GM12878 (cell line): Measurements from ENCODE around the gene ABCB8. TPM values are rescaled to one million over a fixed set of nuclear protein-coding genes. Genes with fewer than 3 reads are reported as not detected.

Experiments
- BRCA1 ChIP-seq: IDR thresholded peaks from 2 replicates; pipeline ENCODE4 v1.6.1; 2011; ENCODE audit warnings: low read depth, low read length, improper control_type of control experiment
- EGR1 ChIP-seq, 2 experiments: IDR thresholded peaks; 1 replicate in 1 of 2; 2 replicates in 1 of 2; pipeline ENCODE4 v1.6.1; 2011 to 2012; ENCODE audit warnings: low read depth in 2 of 2, low read length in 2 of 2, borderline replicate concordance in 1 of 2, mild to moderate bottlenecking in 1 of 2, moderate library complexity in 1 of 2
- FOXM1 ChIP-seq: IDR thresholded peaks from 2 replicates; pipeline ENCODE4 v1.6.1; 2012; ENCODE audit warnings: low read depth, mild to moderate bottlenecking, inconsistent platforms, low read length, moderate library complexity
- IRF4 ChIP-seq: IDR thresholded peaks from 2 replicates; pipeline ENCODE4 v1.6.1; 2011; ENCODE audit warnings: low read depth, low read length
- NFYB ChIP-seq: IDR thresholded peaks from 2 replicates; pipeline ENCODE4 v1.6.1; 2011; ENCODE audit warnings: low read depth, mild to moderate bottlenecking, low read length, improper control_type of control experiment, moderate library complexity; ENCODE audit not compliant: insufficient read depth
- PAX5 ChIP-seq: IDR thresholded peaks from 2 replicates; pipeline ENCODE4 v1.6.1; 2011; ENCODE audit warnings: low read depth, low read length, borderline replicate concordance
- SP1 ChIP-seq: IDR thresholded peaks from one replicate; pipeline ENCODE4 v1.6.1; 2011; ENCODE audit warnings: low read depth, low read length
- TBL1XR1 ChIP-seq: IDR thresholded peaks from 2 replicates; pipeline ENCODE4 v1.6.1; 2012; ENCODE audit warnings: low read depth, low read length, improper control_type of control experiment
- ZNF384 ChIP-seq: IDR thresholded peaks from 2 replicates; pipeline ENCODE4 v1.6.1; 2012; ENCODE audit warnings: low read depth, mild to moderate bottlenecking, low read length, improper control_type of control experiment, borderline replicate concordance
- polyA plus RNA-seq, 11 experiments: library from polyadenylated mRNA; depleted of rRNA in 4 of 11; unstranded in 6 of 11; stranded (reverse) in 5 of 11; fragments of >200 nt; fragmentation: Nextera tagmentation in 4 of 11; fragmentation: Illumina TruSeq in 1 of 11; extraction: Ambion mirVana in 4 of 11; extraction: Trizol in 1 of 11; gene quantifications; 1 replicate in 1 of 11; 2 replicates in 10 of 11; pipeline versions ENCODE4 v1.2.1 to v1.2.3, GENCODE V29; 2011 to 2016; ENCODE audit warnings: inconsistent platforms in 2 of 11, missing spikeins in 2 of 11, low read depth in 1 of 11
- total RNA-seq, 4 experiments: library from RNA; depleted of rRNA in 3 of 4; stranded (reverse); fragments of >200 nt in 3 of 4; fragmentation: Illumina TruSeq in 1 of 4; extraction: Trizol in 1 of 4; gene quantifications; 2 replicates each; pipeline versions ENCODE4 v1.2.1 to v1.2.3, GENCODE V29; 2013 to 2021
- TF ChIP-seq, protein P1 (sequence below): IDR thresholded peaks from 2 replicates; pipeline ENCODE4 v1.6.1; 2011; ENCODE audit warnings: borderline replicate concordance, low read depth, mild to moderate bottlenecking, moderate library complexity, mixed read lengths, low read length; ENCODE audit not compliant: insufficient read depth; ENCODE audit errors: extremely low read length
- TF ChIP-seq, protein P2 (sequence below): fragments of 450-650 bp; conservative IDR thresholded peaks from 2 replicates; pipeline ENCODE4 v1.6.1; 2017; ENCODE audit warnings: mild to moderate bottlenecking, moderate library complexity

The ABCB8 gene
- total and polyA plus RNA-seq, 10 of the 15 experiments (the other 5 are each of a cell fraction or from before 2014, with no cell fraction given): 0.77 to 34.8 (median 18.9) TPM

DNA sequence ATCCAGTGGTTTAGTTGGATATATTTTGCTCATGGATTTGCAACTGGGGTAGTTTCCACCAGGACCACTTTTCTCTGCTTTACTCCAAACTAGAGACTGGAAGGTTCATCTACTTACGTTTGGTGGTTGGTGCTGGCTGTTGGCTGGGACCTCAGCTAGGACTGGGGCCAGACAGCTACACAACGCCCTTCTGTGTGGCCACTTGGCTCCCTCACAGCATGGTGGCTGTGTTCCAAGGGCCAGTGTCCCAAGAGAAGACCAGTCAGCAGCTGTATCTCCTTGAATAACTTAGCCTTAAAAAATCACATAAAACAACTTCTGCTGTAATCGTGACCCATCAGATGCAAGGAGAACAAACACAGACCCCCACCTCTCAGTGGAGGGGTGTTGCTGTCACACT lies 45.9 kb upstream of the ABCB8 start (continued):
- no peak for TF ChIP-seq IRF4
- TF ChIP-seq ZNF384: no peak
- TF ChIP-seq, protein P1, sequence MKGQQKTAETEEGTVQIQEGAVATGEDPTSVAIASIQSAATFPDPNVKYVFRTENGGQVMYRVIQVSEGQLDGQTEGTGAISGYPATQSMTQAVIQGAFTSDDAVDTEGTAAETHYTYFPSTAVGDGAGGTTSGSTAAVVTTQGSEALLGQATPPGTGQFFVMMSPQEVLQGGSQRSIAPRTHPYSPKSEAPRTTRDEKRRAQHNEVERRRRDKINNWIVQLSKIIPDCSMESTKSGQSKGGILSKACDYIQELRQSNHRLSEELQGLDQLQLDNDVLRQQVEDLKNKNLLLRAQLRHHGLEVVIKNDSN: no peak
- TF ChIP-seq SP1: no peak
- no peak for TF ChIP-seq EGR1 (IDR thresholded peaks at IDR 0.05; ENCODE audit: borderline replicate concordance in 1 of 2, low read depth in 2 of 2, low read length in 2 of 2)
- no peak for TF ChIP-seq PAX5
- no peak for TF ChIP-seq FOXM1
- TF ChIP-seq NFYB: no peak
- TF ChIP-seq, protein P2, sequence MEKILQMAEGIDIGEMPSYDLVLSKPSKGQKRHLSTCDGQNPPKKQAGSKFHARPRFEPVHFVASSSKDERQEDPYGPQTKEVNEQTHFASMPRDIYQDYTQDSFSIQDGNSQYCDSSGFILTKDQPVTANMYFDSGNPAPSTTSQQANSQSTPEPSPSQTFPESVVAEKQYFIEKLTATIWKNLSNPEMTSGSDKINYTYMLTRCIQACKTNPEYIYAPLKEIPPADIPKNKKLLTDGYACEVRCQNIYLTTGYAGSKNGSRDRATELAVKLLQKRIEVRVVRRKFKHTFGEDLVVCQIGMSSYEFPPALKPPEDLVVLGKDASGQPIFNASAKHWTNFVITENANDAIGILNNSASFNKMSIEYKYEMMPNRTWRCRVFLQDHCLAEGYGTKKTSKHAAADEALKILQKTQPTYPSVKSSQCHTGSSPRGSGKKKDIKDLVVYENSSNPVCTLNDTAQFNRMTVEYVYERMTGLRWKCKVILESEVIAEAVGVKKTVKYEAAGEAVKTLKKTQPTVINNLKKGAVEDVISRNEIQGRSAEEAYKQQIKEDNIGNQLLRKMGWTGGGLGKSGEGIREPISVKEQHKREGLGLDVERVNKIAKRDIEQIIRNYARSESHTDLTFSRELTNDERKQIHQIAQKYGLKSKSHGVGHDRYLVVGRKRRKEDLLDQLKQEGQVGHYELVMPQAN: no peak
- TF ChIP-seq TBL1XR1: no peak
- TF ChIP-seq BRCA1: no peak
